Right cardiac atrium (tissue), 5 donors: ENCODE data around the gene GRM2. TPM values are rescaled to one million over a fixed set of nuclear protein-coding genes. Genes with fewer than 3 reads are reported as not detected.
A peak's percentile ranks its signal among the peaks of the same experiment; 100 is the strongest.

Experiments used
- ATAC-seq, 2 donors: fragments of 200-7000 bp; cut with Tn5 transposase; one replicate each; pipeline versions ENCODE4 v1.8.0 to v1.9.1; 2020; ENCODE audit warnings: moderate library complexity in 2 of 2, mild to moderate bottlenecking in 1 of 2
- DNase-seq, 3 donors: peaks; one replicate each; pipeline ENCODE4 v3.0.0-alpha.2; 2020
- H3K27ac ChIP-seq: one replicate; pipeline ENCODE4 v1.5.1; 2013; ENCODE audit warnings: mild to moderate bottlenecking, low read length, control low read depth, moderate library complexity
- H3K27me3 ChIP-seq: one replicate; pipeline ENCODE4 v1.6.1; 2013; ENCODE audit not compliant: control insufficient read depth, insufficient read depth
- H3K4me1 ChIP-seq: one replicate; pipeline ENCODE4 v1.6.1; 2013; ENCODE audit warnings: low read length; ENCODE audit not compliant: control insufficient read depth, insufficient read depth
- H3K4me3 ChIP-seq: one replicate; pipeline ENCODE4 v1.5.1; 2013; ENCODE audit warnings: low read length, control low read depth
- H3K9me3 ChIP-seq: one replicate; pipeline ENCODE4 v1.6.1; 2013; ENCODE audit warnings: low read length; ENCODE audit not compliant: control insufficient read depth
- WGBS: extraction: QIAGEN DNeasy Blood & Tissue Kit; methylation state at CpG from one replicate; pipeline ENCODE4 v1.1.7; 2013; 5-methylcytosine and 5-hydroxymethylcytosine counted together
- intact Hi-C, 4 donors: fragments of 100-400 bp; cut with DNase I; formaldehyde crosslinking; loops; one replicate each; pipeline versions ENCODE4 v1.11.0 to v1.14.0; 2022 to 2023
- polyA plus RNA-seq: library from polyadenylated mRNA; stranded (reverse); fragments of 200-250 nt; gene quantifications from one replicate; pipeline ENCODE4 v1.2.3, GENCODE V29; 2013
- total RNA-seq, 4 donors: library from RNA; stranded (reverse); fragmentation: NEBNext Ultra II Directional; extraction: Animal tissue kit (Norgen Biotek cat#: 25700); gene quantifications; one replicate each; pipeline ENCODE4 v1.2.1, GENCODE V29; 2021
- donor health status: healthy with polysubstance abuse.
- donor health status: DM: no; HTN: yes; CAD: no.
- donor health status: DM: no; HTN: no; CAD: no.
- donor health status: DM: no; HTN: yes; CAD: no; lungs with severe emphysema.
- donor health status: DM: yes; HTN: yes; CAD: no.

Gene GRM2
- total and polyA plus RNA-seq, 5 donors, result 0.06 to 0.40 (median 0.18) TPM

DNA sequence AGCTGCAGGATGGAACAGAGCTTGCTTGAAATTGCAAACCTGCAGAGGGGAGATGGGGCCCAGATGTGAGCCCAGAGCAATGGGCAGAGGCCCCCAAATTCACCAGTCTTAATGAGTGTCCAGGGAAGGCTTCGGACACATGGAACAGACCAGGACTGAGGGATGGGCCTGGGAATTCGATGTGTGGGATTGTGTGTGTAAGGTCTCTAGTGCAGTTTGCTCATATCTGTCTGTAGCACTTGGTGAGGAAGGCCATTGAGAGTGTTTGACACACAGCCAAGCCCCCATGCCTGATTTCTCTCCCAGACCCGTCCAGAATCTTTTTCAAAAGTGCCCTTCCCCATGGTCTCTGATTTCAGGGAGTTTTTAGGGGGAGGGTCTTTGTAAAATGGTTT is 18.7 kb upstream of the GRM2 start:
- intact Hi-C loops, result loop anchor here in 1 of 4 donors (10.0 kb wide), 1 partner anchor 293 kb away; the partner anchor contains the start of gene RBM15B
- H3K27ac ChIP-seq, result no peak overlapping the region
- no peaks in the 10 kb centered on the region for H3K27me3 ChIP-seq
- 77% methylated on average over 3 of the region's 3 CpGs for WGBS
- H3K4me1 ChIP-seq, result peaks cover 30% of the 10 kb centered on the region
- no peak overlapping the region for H3K4me3 ChIP-seq
- DNase-seq, result no peak
- H3K9me3 ChIP-seq, result no peaks in the 10 kb centered on the region
- ATAC-seq, result no peak

DNA sequence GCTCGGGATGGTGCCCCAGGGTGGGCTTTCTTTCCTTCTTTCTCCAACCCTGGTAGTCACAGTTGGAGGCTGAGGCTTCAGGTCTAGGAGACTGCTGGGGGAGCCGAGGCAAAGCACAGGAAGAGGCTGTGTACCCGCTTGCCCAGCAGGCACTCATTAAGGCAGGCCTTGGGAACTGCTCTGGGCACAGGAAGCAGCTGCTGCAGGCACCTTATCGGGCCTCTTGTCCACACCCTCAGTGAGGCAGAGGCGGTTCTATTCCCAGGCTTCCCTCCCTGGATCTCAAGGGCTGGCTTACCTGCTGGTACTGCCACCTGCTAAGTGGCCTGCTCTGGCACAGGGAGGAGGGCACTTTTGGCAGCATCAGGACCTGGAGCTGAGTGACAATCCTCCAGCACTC is 15.8 kb upstream of the GRM2 start:
- Histone ChIP-seq H3K4me1 (peaks cover 17% of the 10 kb centered on the region), H3K27me3 (no peaks in the 10 kb centered on the region), H3K27ac (no peak overlapping the region), H3K9me3 (no peaks in the 10 kb centered on the region), H3K4me3 (no peak overlapping the region)
- 66% methylated on average over 5 of the region's 5 CpGs for WGBS
- ATAC-seq, result no peak
- intact Hi-C loops, result no loop called here
- DNase-seq, result no peak

DNA sequence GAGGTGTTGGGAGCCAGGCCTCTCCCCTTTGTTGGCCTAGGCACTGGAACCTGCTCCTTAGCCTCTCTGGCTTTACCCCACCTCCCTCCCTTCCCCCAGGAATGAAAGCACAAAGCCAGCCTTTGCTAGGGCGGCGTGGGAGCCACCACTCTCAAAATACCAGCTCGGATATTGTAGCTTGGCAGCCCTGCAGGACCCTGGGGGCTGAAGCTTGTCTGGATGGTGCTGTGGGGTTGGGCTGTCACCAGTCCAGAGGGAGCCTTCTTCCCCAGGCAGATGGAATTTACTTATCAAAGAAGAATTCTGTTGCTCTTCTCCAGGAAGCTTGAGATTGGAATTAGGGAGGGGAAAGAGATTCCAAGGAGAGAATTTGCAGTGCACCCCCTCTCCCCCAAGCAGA is 14.9 kb upstream of the GRM2 start:
- no peak for ATAC-seq
- WGBS, result 61% methylated on average over 3 of the region's 3 CpGs
- Histone ChIP-seq H3K27ac (no peak overlapping the region), H3K27me3 (no peaks in the 10 kb centered on the region), H3K4me1 (peaks cover 9% of the 10 kb centered on the region), H3K9me3 (no peaks in the 10 kb centered on the region), H3K4me3 (no peak overlapping the region)
- DNase-seq, result no peak
- intact Hi-C loops, result no loop called here

DNA sequence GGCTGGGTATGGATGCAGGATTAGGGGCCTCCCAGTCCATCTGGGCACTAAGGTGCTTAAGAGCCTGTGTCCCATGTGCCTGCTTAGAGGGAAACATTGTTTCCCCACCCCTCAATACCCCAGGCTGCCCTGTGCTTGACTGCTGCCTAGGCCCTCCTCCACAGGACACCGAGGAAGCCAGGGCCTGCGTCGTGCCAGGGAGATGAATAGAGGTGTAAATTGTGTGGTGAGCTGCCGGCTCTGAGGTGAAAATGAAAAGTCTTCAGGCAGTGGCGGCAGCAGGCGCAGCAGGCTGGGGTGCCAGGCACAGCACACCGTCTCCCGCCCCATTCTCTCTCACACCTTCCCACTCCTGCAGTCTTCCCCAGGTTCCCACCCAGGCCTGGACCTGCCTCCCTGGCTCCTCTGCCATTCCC is 13.9 kb upstream of the GRM2 start:
- DNase-seq (no peak), ATAC-seq (no peak)
- H3K4me1 ChIP-seq, result peaks cover 5% of the 10 kb centered on the region
- WGBS, result 84% methylated on average over 8 of the region's 8 CpGs
- H3K27me3 ChIP-seq, result no peaks in the 10 kb centered on the region
- intact Hi-C loops, result no loop called here
- no peaks in the 10 kb centered on the region for H3K9me3 ChIP-seq
- no peak overlapping the region for H3K4me3 ChIP-seq
- H3K27ac ChIP-seq, result no peak overlapping the region

DNA sequence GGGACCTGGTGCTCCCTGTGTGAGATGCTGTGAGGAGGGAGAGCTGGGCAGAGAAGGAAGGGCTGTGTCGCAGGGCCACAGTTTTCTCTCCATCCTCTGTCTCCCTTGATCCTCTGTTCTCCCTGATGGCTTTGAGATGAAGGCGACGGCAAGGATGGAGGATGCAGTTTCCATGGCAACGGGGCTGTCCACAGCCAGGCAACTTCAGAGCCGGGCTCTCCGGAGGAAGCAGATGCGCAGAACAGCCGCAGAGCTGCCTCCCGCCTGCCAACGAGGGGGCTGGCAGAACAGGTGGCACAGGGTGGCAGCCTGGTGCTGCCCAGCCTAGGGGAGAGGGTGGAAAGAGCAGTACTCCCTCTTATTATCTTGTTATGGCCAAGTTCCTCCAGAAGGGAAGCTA is 9.9 kb upstream of the GRM2 start:
- H3K4me3 ChIP-seq, result no peak overlapping the region
- intact Hi-C loops, result no loop called here

DNA sequence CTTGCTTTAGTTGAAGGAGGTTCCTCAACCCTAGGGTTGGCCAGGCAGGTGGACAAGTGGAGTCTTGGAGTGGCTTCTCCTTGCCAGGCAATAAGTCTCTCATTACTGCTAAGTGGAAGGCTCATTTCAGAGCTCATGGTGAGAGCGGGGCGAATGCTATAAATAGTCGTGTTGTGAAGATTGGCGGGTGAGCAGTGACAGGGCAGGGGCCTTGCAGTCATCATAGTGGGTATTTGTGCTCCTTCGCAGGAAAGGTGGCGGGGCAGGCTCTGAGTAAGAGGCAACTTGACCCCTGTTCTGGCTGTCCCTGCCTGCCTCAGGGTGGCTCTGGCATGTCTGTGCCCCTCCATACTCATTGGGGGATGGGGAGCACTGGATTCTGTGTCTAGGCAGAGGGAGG is 8.7 kb upstream of the GRM2 start:
- WGBS, result 70% methylated on average over 6 of the region's 6 CpGs
- Histone ChIP-seq H3K4me3 (no peak overlapping the region), H3K9me3 (no peaks in the 10 kb centered on the region), H3K4me1 (no peaks in the 10 kb centered on the region), H3K27me3 (no peaks in the 10 kb centered on the region), H3K27ac (no peak overlapping the region)
- DNase-seq (no peak), ATAC-seq (peak in 1 of 2 donors; percentile 20)
- intact Hi-C loops, result no loop called here

More for the DNA sequence above, 9.9 kb upstream of the GRM2 start:
- Histone ChIP-seq H3K9me3 (no peaks in the 10 kb centered on the region), H3K27me3 (no peaks in the 10 kb centered on the region), H3K27ac (no peak overlapping the region), H3K4me1 (no peaks in the 10 kb centered on the region)
- ATAC-seq (no peak), DNase-seq (no peak)
- 92% methylated on average over 10 of the region's 10 CpGs for WGBS

DNA sequence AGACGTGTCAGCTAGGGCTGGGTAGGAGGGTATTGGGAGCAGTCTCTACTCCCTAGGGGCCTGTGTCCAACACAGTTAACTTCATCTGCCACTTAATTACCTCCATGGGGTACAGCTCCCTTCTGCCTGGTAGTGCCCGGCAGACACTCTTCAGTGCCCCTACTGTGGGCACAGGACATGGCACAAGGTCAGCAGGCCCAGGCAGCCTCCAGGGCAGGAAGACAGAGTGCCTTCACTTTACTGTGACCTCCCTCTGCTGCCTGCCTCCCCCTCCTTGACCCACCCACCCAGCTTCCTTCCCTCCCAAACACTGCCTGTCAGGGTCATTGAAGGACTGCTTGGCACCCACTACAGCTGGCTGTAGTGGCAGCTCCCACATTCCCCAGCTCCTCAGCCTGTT is 6.5 kb upstream of the GRM2 start:
- intact Hi-C loops, result no loop called here
- no peak overlapping the region for H3K4me3 ChIP-seq
- 96% methylated on average over 2 of the region's 2 CpGs for WGBS
- no peaks in the 10 kb centered on the region for H3K9me3 ChIP-seq
- no peaks in the 10 kb centered on the region for H3K4me1 ChIP-seq
- no peak for DNase-seq
- no peak for ATAC-seq
- H3K27me3 ChIP-seq, result no peaks in the 10 kb centered on the region
- no peak overlapping the region for H3K27ac ChIP-seq

DNA sequence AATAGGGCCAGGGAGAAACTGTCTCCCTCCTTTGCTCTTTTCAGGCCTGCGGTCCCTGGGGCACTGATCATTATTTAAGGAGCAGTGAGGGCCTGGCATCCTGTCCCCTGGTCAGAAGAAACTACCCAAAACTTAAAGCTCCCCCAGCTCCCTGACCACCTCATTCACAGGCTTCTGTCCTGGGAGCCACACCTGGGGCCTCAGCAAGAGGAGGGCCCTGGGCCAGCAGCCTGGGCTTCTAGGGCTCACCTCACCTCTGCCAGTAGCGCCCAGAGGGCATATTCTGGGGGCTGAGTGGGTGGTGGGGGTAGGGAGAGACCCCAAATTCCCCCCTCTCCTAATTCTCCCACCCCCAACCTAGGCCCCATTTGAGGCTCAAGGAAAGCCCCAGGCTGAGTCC is 4.7 kb upstream of the GRM2 start:
- Histone ChIP-seq H3K27me3 (no peaks in the 10 kb centered on the region), H3K4me1 (no peaks in the 10 kb centered on the region), H3K4me3 (no peak overlapping the region), H3K9me3 (no peaks in the 10 kb centered on the region), H3K27ac (no peak overlapping the region)
- DNase-seq (no peak), ATAC-seq (no peak)
- 96% methylated on average over 2 of the region's 2 CpGs for WGBS
- intact Hi-C loops, result no loop called here

DNA sequence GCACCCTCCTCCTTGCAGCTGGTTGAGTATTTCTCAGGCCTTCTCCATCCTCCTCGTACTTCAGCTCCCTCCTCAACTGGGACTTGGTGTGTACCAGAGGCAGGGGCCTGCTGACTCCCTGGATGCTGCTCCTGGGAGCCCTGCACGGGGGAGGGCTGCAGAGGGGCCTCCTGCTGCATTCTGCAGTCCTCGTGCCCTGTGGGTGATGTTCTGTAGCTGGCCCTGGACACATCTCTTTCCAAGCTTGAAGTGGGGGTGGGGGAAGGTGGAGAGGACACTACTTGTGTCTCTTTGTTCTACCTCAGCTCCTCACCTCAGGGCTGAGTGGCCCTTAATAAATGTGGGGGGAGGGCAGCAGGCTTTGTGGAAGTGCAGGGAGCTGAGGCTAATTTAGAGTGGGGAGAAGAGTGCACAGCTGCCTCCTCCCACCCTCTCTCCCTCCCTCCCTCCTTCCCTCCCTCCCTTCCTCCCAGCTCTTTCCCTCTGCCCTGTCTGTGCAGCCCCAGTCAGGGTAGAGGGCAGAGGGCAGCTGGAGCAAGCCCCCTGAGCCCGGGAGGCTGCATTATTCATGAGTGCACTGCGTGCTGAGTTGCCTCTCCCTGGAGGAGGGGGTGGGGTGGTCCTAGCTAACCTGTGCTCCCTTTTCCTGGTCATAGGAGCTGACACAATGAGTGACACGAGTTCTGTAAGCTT is 3.7 kb upstream of the GRM2 start:
- H3K4me3 ChIP-seq, result no peak overlapping the region
- H3K4me1 ChIP-seq, result peaks cover 3% of the 10 kb centered on the region
- WGBS, result 56% methylated on average over 6 of the region's 6 CpGs
- ATAC-seq (no peak), DNase-seq (peak in 1 of 3 donors; percentile 0)
- H3K27ac ChIP-seq, result no peak overlapping the region
- no peaks in the 10 kb centered on the region for H3K27me3 ChIP-seq
- intact Hi-C loops, result no loop called here
- H3K9me3 ChIP-seq, result no peaks in the 10 kb centered on the region

DNA sequence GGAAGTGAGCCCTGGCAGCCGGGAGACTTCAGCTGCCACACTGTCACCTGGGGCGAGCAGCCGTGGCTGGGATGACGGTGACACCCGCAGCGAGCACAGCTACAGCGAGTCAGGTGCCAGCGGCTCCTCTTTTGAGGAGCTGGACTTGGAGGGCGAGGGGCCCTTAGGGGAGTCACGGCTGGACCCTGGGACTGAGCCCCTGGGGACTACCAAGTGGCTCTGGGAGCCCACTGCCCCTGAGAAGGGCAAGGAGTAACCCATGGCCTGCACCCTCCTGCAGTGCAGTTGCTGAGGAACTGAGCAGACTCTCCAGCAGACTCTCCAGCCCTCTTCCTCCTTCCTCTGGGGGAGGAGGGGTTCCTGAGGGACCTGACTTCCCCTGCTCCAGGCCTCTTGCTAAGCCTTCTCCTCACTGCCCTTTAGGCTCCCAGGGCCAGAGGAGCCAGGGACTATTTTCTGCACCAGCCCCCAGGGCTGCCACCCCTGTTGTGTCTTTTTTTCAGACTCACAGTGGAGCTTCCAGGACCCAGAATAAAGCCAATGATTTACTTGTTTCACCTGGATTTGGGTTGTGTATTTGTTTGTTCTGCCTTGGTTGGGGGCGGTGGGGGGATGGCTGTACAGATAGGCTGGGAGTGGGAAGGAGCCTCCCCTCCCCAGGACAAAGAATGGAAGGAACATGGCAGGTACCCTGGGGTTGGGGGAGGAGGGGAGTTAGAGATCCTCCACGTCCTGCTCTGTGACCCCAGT is 2.9 kb upstream of the GRM2 start:
- Histone ChIP-seq H3K4me3 (no peak overlapping the region), H3K27ac (no peak overlapping the region), H3K27me3 (no peaks in the 10 kb centered on the region), H3K4me1 (peaks cover 3% of the 10 kb centered on the region), H3K9me3 (no peaks in the 10 kb centered on the region)
- 73% methylated on average over 12 of the region's 12 CpGs for WGBS
- no peak for ATAC-seq
- peak in 1 of 3 donors; percentile 2 for DNase-seq
- intact Hi-C loops, result no loop called here

DNA sequence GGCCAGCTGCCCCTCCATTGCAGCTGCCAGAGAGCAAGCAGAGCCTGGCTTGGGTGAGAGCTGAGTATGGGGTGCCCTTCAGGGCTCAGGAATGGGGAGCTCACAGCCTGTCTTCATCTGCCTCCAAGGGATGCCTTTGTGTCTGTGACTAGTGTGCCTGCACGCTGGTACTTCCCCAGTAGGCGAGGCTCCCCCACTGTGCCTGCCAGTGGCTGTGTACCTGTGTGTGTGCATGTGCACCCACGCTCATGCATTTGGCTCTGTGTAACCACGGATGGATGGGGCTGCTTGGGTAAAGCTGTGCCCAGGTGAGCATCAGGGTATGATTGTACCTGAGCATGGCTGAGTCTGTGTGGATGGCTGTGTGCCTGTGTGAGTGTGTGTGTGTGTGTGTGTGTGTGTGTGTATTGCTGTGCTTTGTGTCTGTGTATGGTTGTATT is 2.3 kb upstream of the GRM2 start:
- ATAC-seq, result no peak
- Histone ChIP-seq H3K27me3 (no peaks in the 10 kb centered on the region), H3K4me3 (no peak overlapping the region), H3K4me1 (peaks cover 3% of the 10 kb centered on the region), H3K27ac (no peak overlapping the region), H3K9me3 (no peaks in the 10 kb centered on the region)
- 94% methylated on average over 4 of the region's 4 CpGs for WGBS
- peak in 1 of 3 donors; percentile 7 for DNase-seq
- intact Hi-C loops, result no loop called here
